ENCODE data around the gene LLGL1. TPM values are rescaled to one million over a fixed set of nuclear protein-coding genes. Genes with fewer than 3 reads are reported as not detected.

Gene LLGL1
- total RNA-seq, 1 donor from 2014 or later, result 99.3 TPM

- no peaks in the 10 kb centered on the region for H3K27me3 Mint-ChIP-seq (ENCODE audit: low read depth)
- peak overlapping the region; percentile 72 for H3K4me3 Mint-ChIP-seq
- no peaks in the 10 kb centered on the region for H3K9me3 Mint-ChIP-seq
- no peak for TF ChIP-seq CTCF (conservative IDR thresholded peaks at IDR 0.05)
- H3K4me1 Mint-ChIP-seq, result peaks cover 56% of the 10 kb centered on the region
- DNase-seq (ENCODE audit: low read depth, low spot score), result no peak
- no peaks in the 10 kb centered on the region for H3K36me3 Mint-ChIP-seq (ENCODE audit: low read depth)
- H3K27ac Mint-ChIP-seq (ENCODE audit: unreplicated experiment), result peak overlapping the region; percentile 87
Measured at GRCh38 chr17:18230288-18231141, 5.1 kb downstream of the LLGL1 start.

- Mint-ChIP-seq H3K27me3 (ENCODE audit: low read depth) (no peaks in the 10 kb centered on the region), H3K36me3 (ENCODE audit: low read depth) (no peaks in the 10 kb centered on the region), H3K27ac (ENCODE audit: unreplicated experiment) (peak overlapping the region; percentile 87), H3K9me3 (no peaks in the 10 kb centered on the region), H3K4me1 (peaks cover 52% of the 10 kb centered on the region), H3K4me3 (peak overlapping the region; percentile 84)
- no peak for TF ChIP-seq CTCF (conservative IDR thresholded peaks at IDR 0.05)
- peak; percentile 49 for DNase-seq (ENCODE audit: low read depth, low spot score)
Measured at GRCh38 chr17:18231164-18231563, 5.7 kb downstream of the LLGL1 start.

- no peak overlapping the region for H3K4me3 Mint-ChIP-seq
- TF ChIP-seq CTCF (conservative IDR thresholded peaks at IDR 0.05), result no peak
- H3K9me3 Mint-ChIP-seq, result no peaks in the 10 kb centered on the region
- DNase-seq (ENCODE audit: low read depth, low spot score), result no peak
- no peak overlapping the region for H3K27ac Mint-ChIP-seq (ENCODE audit: unreplicated experiment)
- peaks cover 3% of the 10 kb centered on the region for H3K36me3 Mint-ChIP-seq (ENCODE audit: low read depth)
- no peaks in the 10 kb centered on the region for H3K27me3 Mint-ChIP-seq (ENCODE audit: low read depth)
- H3K4me1 Mint-ChIP-seq, result peaks cover 26% of the 10 kb centered on the region
Measured at GRCh38 chr17:18233803-18234518, 8.5 kb downstream of the LLGL1 start.

GRCh38 chr17:18234853-18235380, 9.5 kb downstream of the LLGL1 start:
- peaks cover 3% of the 10 kb centered on the region for H3K36me3 Mint-ChIP-seq (ENCODE audit: low read depth)
- H3K4me3 Mint-ChIP-seq, result no peak overlapping the region
- no peak for TF ChIP-seq CTCF (conservative IDR thresholded peaks at IDR 0.05)
- H3K27me3 Mint-ChIP-seq (ENCODE audit: low read depth), result no peaks in the 10 kb centered on the region
- no peak for DNase-seq (ENCODE audit: low read depth, low spot score)
- H3K4me1 Mint-ChIP-seq, result peaks cover 20% of the 10 kb centered on the region
- H3K9me3 Mint-ChIP-seq, result no peaks in the 10 kb centered on the region
- H3K27ac Mint-ChIP-seq (ENCODE audit: unreplicated experiment), result no peak overlapping the region

- H3K4me3 Mint-ChIP-seq, result no peak overlapping the region
- peaks cover 11% of the 10 kb centered on the region for H3K4me1 Mint-ChIP-seq
- no peak for DNase-seq (ENCODE audit: low read depth, low spot score)
- no peak overlapping the region for H3K27ac Mint-ChIP-seq (ENCODE audit: unreplicated experiment)
- TF ChIP-seq CTCF (conservative IDR thresholded peaks at IDR 0.05), result no peak
- H3K9me3 Mint-ChIP-seq, result no peaks in the 10 kb centered on the region
- H3K27me3 Mint-ChIP-seq (ENCODE audit: low read depth), result no peaks in the 10 kb centered on the region
- H3K36me3 Mint-ChIP-seq (ENCODE audit: low read depth), result peaks cover 3% of the 10 kb centered on the region
Measured at GRCh38 chr17:18235743-18236256, 10.4 kb downstream of the LLGL1 start.

All from neural crest cell (in vitro differentiated cells).